Neural progenitor cell (in vitro differentiated cells): Measurements from ENCODE around the gene VPS8. TPM values are rescaled to one million over a fixed set of nuclear protein-coding genes. Genes with fewer than 3 reads are reported as not detected.

ENCODE experiments used
- DNase-seq: peaks from one replicate; pipeline ENCODE4 v3.0.0-alpha.2; 2016; ENCODE audit warnings: low spot score
- H2AFZ ChIP-seq: fragments of 200-600 bp; sonication (generic); replicated peaks from 2 replicates; pipeline ENCODE4 v1.6.1; 2016; ENCODE audit warnings: antibody characterized with exemption
- H3F3A ChIP-seq: fragments of 200-600 bp; sonication (generic); 2 replicates; pipeline ENCODE4 v1.6.1; 2016; ENCODE audit warnings: antibody characterized with exemption, low read depth
- H3K27ac ChIP-seq: fragments of 200-600 bp; sonication (generic); 2 replicates; pipeline ENCODE4 v1.5.1; 2016; ENCODE audit warnings: mild to moderate bottlenecking
- H3K27me3 ChIP-seq: fragments of 200-600 bp; sonication (generic); 2 replicates; pipeline ENCODE4 v1.6.1; 2016; ENCODE audit warnings: mild to moderate bottlenecking, moderate library complexity
- H3K36me3 ChIP-seq: fragments of 200-600 bp; sonication (generic); 2 replicates; pipeline ENCODE4 v1.5.1; 2016
- H3K4me1 ChIP-seq: fragments of 200-600 bp; sonication (generic); 2 replicates; pipeline ENCODE4 v1.6.1; 2016; ENCODE audit warnings: mixed run types
- H3K4me2 ChIP-seq: fragments of 200-600 bp; sonication (generic); 2 replicates; pipeline ENCODE4 v1.6.1; 2016
- H3K4me3 ChIP-seq: fragments of 200-600 bp; sonication (generic); 2 replicates; pipeline ENCODE4 v1.5.1; 2016
- H3K79me2 ChIP-seq: fragments of 200-600 bp; sonication (generic); 2 replicates; pipeline ENCODE4 v1.6.1; 2016; ENCODE audit warnings: low read depth
- H3K9ac ChIP-seq: fragments of 200-600 bp; sonication (generic); 2 replicates; pipeline ENCODE4 v1.6.1; 2016
- H3K9me3 ChIP-seq: fragments of 200-600 bp; sonication (generic); 2 replicates; pipeline ENCODE4 v1.5.1; 2016; ENCODE audit warnings: low read depth
- H4K20me1 ChIP-seq: fragments of 200-600 bp; sonication (generic); 2 replicates; pipeline ENCODE4 v1.6.1; 2016; ENCODE audit warnings: low read depth
- H3K27ac Mint-ChIP-seq: 3 replicates; pipeline ENCODE4 v1.8.0; 2021; ENCODE audit warnings: mixed read lengths
- H3K27me3 Mint-ChIP-seq: 2 replicates; pipeline ENCODE4 v1.8.0; 2022; ENCODE audit warnings: low read depth, mild to moderate bottlenecking, inconsistent platforms, moderate library complexity, mixed read lengths; ENCODE audit not compliant: insufficient read depth
- H3K36me3 Mint-ChIP-seq: 3 replicates; pipeline ENCODE4 v1.8.0; 2021; ENCODE audit warnings: mixed read lengths
- H3K4me1 Mint-ChIP-seq: 3 replicates; pipeline ENCODE4 v1.8.0; 2021; ENCODE audit warnings: mixed read lengths
- H3K4me3 Mint-ChIP-seq: 3 replicates; pipeline ENCODE4 v1.8.0; 2021; ENCODE audit warnings: mild to moderate bottlenecking, moderate library complexity, mixed read lengths
- H3K9me3 Mint-ChIP-seq: 3 replicates; pipeline ENCODE4 v1.8.0; 2020; ENCODE audit warnings: mixed read lengths
- EZH2 ChIP-seq: fragments of 200-600 bp; sonication (generic); IDR thresholded peaks from 2 replicates; pipeline ENCODE4 v1.6.1; 2017; ENCODE audit warnings: antibody characterized with exemption, mild to moderate bottlenecking, moderate library complexity
- EZH2phosphoT487 ChIP-seq: fragments of 200-600 bp; sonication (generic); IDR thresholded peaks from 2 replicates; pipeline ENCODE4 v1.6.1; 2017; ENCODE audit warnings: antibody characterized with exemption
- total RNA-seq: library from RNA; depleted of rRNA; stranded (reverse); fragments of >200 nt; gene quantifications from 2 replicates; pipeline ENCODE4 v1.2.3, GENCODE V29; 2015; ENCODE audit warnings: low replicate concordance
- TF ChIP-seq, protein P1 (sequence below): fragments of 200-600 bp; sonication (generic); IDR thresholded peaks from 2 replicates; pipeline ENCODE4 v1.5.1; 2017; ENCODE audit warnings: antibody characterized with exemption, mild to moderate bottlenecking

Gene VPS8
- total RNA-seq, 1 donor from 2014 or later = 93.1 TPM

DNA sequence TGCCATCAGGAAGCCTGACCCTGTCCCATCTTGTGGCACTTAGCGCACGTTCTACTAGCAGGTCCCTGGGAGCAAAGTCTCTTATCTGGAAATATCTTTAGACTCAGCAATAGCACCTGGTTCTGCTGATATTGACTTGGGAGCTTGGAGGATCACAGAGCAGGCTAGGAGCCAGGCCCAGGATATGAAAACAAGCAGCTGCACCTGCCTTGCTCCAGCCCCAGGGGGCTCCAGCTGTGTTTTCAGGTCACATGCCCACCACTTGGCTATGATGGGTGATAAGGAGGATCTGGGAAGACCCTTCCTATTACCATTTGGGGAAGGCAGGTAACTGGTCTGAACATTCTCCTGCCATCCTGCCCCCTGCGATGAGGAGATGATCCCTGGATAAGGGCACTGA, 253.1 kb downstream of the VPS8 start:
- H3K9me3 Mint-ChIP-seq = peaks cover 11% of the 10 kb centered on the region
- no peaks in the 10 kb centered on the region for H3K27me3 Mint-ChIP-seq
- no peak overlapping the region for H3K4me3 ChIP-seq
- peaks cover 5% of the 10 kb centered on the region for H3F3A ChIP-seq
- peaks cover 11% of the 10 kb centered on the region for H3K4me1 ChIP-seq
- no peak overlapping the region for H3K4me2 ChIP-seq
- no peaks in the 10 kb centered on the region for H4K20me1 ChIP-seq
- H3K4me3 Mint-ChIP-seq = no peak overlapping the region
- no peak overlapping the region for H2AFZ ChIP-seq
- no peak overlapping the region for H3K27ac ChIP-seq
- H3K9ac ChIP-seq = no peak overlapping the region
- TF ChIP-seq EZH2phosphoT487 = no peak
- TF ChIP-seq, protein P1, sequence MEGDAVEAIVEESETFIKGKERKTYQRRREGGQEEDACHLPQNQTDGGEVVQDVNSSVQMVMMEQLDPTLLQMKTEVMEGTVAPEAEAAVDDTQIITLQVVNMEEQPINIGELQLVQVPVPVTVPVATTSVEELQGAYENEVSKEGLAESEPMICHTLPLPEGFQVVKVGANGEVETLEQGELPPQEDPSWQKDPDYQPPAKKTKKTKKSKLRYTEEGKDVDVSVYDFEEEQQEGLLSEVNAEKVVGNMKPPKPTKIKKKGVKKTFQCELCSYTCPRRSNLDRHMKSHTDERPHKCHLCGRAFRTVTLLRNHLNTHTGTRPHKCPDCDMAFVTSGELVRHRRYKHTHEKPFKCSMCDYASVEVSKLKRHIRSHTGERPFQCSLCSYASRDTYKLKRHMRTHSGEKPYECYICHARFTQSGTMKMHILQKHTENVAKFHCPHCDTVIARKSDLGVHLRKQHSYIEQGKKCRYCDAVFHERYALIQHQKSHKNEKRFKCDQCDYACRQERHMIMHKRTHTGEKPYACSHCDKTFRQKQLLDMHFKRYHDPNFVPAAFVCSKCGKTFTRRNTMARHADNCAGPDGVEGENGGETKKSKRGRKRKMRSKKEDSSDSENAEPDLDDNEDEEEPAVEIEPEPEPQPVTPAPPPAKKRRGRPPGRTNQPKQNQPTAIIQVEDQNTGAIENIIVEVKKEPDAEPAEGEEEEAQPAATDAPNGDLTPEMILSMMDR = no peak
- TF ChIP-seq EZH2 = no peak
- H3K27me3 ChIP-seq = no peaks in the 10 kb centered on the region
- H3K9me3 ChIP-seq = no peaks in the 10 kb centered on the region
- DNase-seq = no peak
- H3K36me3 ChIP-seq = no peaks in the 10 kb centered on the region
- no peaks in the 10 kb centered on the region for H3K79me2 ChIP-seq
- H3K27ac Mint-ChIP-seq = no peak overlapping the region
- H3K36me3 Mint-ChIP-seq = peaks cover 4% of the 10 kb centered on the region
- peaks cover 7% of the 10 kb centered on the region for H3K4me1 Mint-ChIP-seq

DNA sequence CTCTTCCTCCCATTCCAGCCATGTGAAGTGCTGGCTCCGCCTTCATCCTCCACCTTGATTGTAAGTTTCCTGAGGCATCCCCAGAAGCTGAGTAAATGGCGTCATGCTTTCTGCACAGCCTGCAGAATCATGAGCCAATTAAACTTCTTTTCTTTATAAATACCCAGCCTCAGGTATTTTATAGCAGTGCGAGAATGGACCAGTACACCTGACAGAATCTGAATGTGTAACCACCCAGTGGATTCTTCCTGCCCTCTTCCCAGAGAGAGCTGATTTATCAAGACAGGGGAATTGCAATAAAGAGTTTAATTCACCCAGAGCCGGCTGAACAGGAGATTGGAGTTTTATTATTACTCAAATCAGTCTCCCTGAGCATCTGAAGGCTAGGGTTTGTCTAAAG, 254.3 kb downstream of the VPS8 start:
- TF ChIP-seq, protein P1 = no peak
- TF ChIP-seq EZH2 = no peak
- TF ChIP-seq EZH2phosphoT487 = no peak
- Histone ChIP-seq H3K4me2 (no peak overlapping the region), H3K36me3 (no peaks in the 10 kb centered on the region), H3K27ac (no peak overlapping the region), H3K4me1 (peaks cover 15% of the 10 kb centered on the region), H3K27me3 (no peaks in the 10 kb centered on the region), H3K4me3 (no peak overlapping the region), H3F3A (peaks cover 5% of the 10 kb centered on the region), H3K79me2 (no peaks in the 10 kb centered on the region), H3K9ac (no peak overlapping the region), H4K20me1 (no peaks in the 10 kb centered on the region), H3K9me3 (no peaks in the 10 kb centered on the region), H2AFZ (no peak overlapping the region)
- peaks cover 6% of the 10 kb centered on the region for H3K9me3 Mint-ChIP-seq
- no peak overlapping the region for H3K4me3 Mint-ChIP-seq
- DNase-seq = no peak
- peaks cover 18% of the 10 kb centered on the region for H3K4me1 Mint-ChIP-seq
- H3K27me3 Mint-ChIP-seq = no peaks in the 10 kb centered on the region
- H3K27ac Mint-ChIP-seq = no peak overlapping the region
- no peaks in the 10 kb centered on the region for H3K36me3 Mint-ChIP-seq

DNA sequence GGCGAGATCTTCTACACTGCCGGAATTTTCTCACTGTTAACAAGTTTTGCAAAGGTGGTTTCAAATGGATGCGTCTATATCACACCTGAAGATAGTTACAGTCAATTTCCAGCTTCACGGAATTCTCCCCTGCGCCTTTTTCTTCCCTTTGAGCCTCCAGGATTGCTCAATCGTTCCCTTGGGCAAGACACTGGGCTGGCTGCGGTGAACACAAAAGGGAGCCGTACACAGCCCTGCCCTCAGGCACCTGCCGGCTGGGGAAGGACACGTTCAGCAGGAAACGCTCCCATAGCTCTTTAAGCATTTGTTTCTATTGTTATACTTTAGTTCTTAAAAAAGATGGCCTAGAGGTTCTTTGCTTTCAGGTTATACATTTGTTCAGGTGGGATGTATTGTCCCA, 255.2 kb downstream of the VPS8 start:
- H3K27ac ChIP-seq = no peak overlapping the region
- no peaks in the 10 kb centered on the region for H3K9me3 ChIP-seq
- TF ChIP-seq EZH2 (no peak), EZH2phosphoT487 (no peak)
- TF ChIP-seq, protein P1 = no peak
- H3K27me3 ChIP-seq = no peaks in the 10 kb centered on the region
- Mint-ChIP-seq H3K9me3 (no peaks in the 10 kb centered on the region), H3K4me3 (no peak overlapping the region), H3K27me3 (no peaks in the 10 kb centered on the region), H3K27ac (no peak overlapping the region), H3K36me3 (no peaks in the 10 kb centered on the region), H3K4me1 (peaks cover 18% of the 10 kb centered on the region)
- H3K4me2 ChIP-seq = no peak overlapping the region
- peaks cover 15% of the 10 kb centered on the region for H3K4me1 ChIP-seq
- no peak overlapping the region for H2AFZ ChIP-seq
- H4K20me1 ChIP-seq = no peaks in the 10 kb centered on the region
- no peaks in the 10 kb centered on the region for H3K36me3 ChIP-seq
- DNase-seq = no peak
- no peaks in the 10 kb centered on the region for H3K79me2 ChIP-seq
- no peak overlapping the region for H3K9ac ChIP-seq
- H3K4me3 ChIP-seq = no peak overlapping the region
- peaks cover 5% of the 10 kb centered on the region for H3F3A ChIP-seq
